Endothelial cell of umbilical vein (primary cell): ENCODE measurements around the gene PAPLN. TPM values are rescaled to one million over a fixed set of nuclear protein-coding genes. Genes with fewer than 3 reads are reported as not detected.

ENCODE experiments used
- BruUV-seq: library from RNA; stranded (reverse); fragments of 400-500 nt; replicated peaks from 2 replicates; lab custom pipeline; 2021; lab: Mats Ljungman, UMichigan
- CTCF ChIA-PET: fragments of 300-600, 350-600 bp; sonication (Branson Sonifier 250); formaldehyde crosslinking; loops from one replicate; lab custom pipeline; 2021; ENCODE audit warnings: antibody characterized with exemption, inconsistent platforms; lab: Charles Lee
- POLR2A ChIA-PET: fragments of 300-600, 350-600 bp; sonication (Branson Sonifier 250); formaldehyde crosslinking; loops from one replicate; lab custom pipeline; 2021; ENCODE audit warnings: antibody characterized with exemption, inconsistent platforms; lab: Charles Lee
- DNase-seq: peaks from one replicate; pipeline ENCODE4 v3.0.0-alpha.2; 2011; ENCODE audit warnings: low read depth, low spot score
- FAIRE-seq: peaks from 2 replicates; lab custom pipeline; 2011; peaks lifted over from hg19 to GRCh38; lab: Jason Lieb, UNC
- H2AFZ ChIP-seq: 2 replicates; pipeline ENCODE4 v1.6.0; 2012; ENCODE audit warnings: low read depth, low read length, control low read depth, inconsistent platforms
- H3K27ac ChIP-seq: 2 replicates; pipeline ENCODE4 v1.5.1; 2011; ENCODE audit warnings: low read depth, mild to moderate bottlenecking, control low read depth, low read length, moderate library complexity; ENCODE audit not compliant: insufficient read depth
- H3K27me3 ChIP-seq, 2 experiments: 2 replicates each; pipeline versions ENCODE4 v1.6.0 to v1.6.1; 2011; ENCODE audit warnings: low read length in 2 of 2, mixed read lengths in 1 of 2; ENCODE audit not compliant: control insufficient read depth in 2 of 2, insufficient read depth in 2 of 2
- H3K36me3 ChIP-seq, 2 experiments: 2 replicates in 1 of 2; 3 replicates in 1 of 2; pipeline ENCODE4 v1.5.1; 2011; ENCODE audit warnings: low read length in 2 of 2, mild to moderate bottlenecking in 1 of 2, moderate library complexity in 1 of 2; ENCODE audit not compliant: control insufficient read depth in 2 of 2, insufficient read depth in 2 of 2; ENCODE audit errors: extremely low read depth in 1 of 2
- H3K4me1 ChIP-seq: 3 replicates; pipeline ENCODE4 v1.5.1; 2011; ENCODE audit warnings: mild to moderate bottlenecking, low read length; ENCODE audit not compliant: control insufficient read depth, insufficient read depth; ENCODE audit errors: extremely low read depth
- H3K4me2 ChIP-seq: 2 replicates; pipeline ENCODE4 v1.6.1; 2011; ENCODE audit warnings: low read length, control low read depth, mixed read lengths; ENCODE audit not compliant: insufficient read depth
- H3K4me3 ChIP-seq, 3 experiments: fragments of 200-600 bp in 1 of 3; sonication (generic), shearing (Covaris generic) in 1 of 3; replicated peaks in 1 of 3; 2 replicates each; pipeline ENCODE4 v1.5.1; 2011 to 2016; ENCODE audit warnings: control low read depth in 3 of 3, low read length in 3 of 3, mild to moderate bottlenecking in 2 of 3, inconsistent platforms in 1 of 3, low read depth in 1 of 3, moderate library complexity in 1 of 3; ENCODE audit not compliant: insufficient read depth in 1 of 3
- H3K79me2 ChIP-seq: 2 replicates; pipeline ENCODE4 v1.6.0; 2012; ENCODE audit warnings: low read length, inconsistent platforms; ENCODE audit not compliant: control insufficient read depth, insufficient read depth
- H3K9ac ChIP-seq: replicated peaks from 2 replicates; pipeline ENCODE3; 2011; ENCODE audit warnings: low read length, control low read depth; ENCODE audit not compliant: insufficient read depth; ENCODE audit errors: extremely low read depth
- H3K9me1 ChIP-seq: replicated peaks from 3 replicates; pipeline ENCODE4 v1.6.0; 2011; ENCODE audit warnings: mild to moderate bottlenecking, low read length; ENCODE audit not compliant: control insufficient read depth, insufficient read depth; ENCODE audit errors: extremely low read depth
- H3K9me3 ChIP-seq: replicated peaks from 2 replicates; pipeline ENCODE4 v1.5.1; 2012; ENCODE audit warnings: low read length, inconsistent platforms; ENCODE audit not compliant: control insufficient read depth, insufficient read depth
- H4K20me1 ChIP-seq: replicated peaks from 2 replicates; pipeline ENCODE3; 2011; ENCODE audit warnings: mild to moderate bottlenecking, low read length; ENCODE audit not compliant: control insufficient read depth, insufficient read depth; ENCODE audit errors: extremely low read depth
- EZH2 ChIP-seq: IDR thresholded peaks from 2 replicates; pipeline ENCODE4 v1.6.1; 2012; ENCODE audit warnings: borderline replicate concordance, low read depth, mild to moderate bottlenecking, moderate library complexity, low read length, inconsistent platforms; ENCODE audit not compliant: severe bottlenecking
- GATA2 ChIP-seq: IDR thresholded peaks from 2 replicates; pipeline ENCODE4 v1.7.0; 2011; ENCODE audit warnings: low read depth, mild to moderate bottlenecking, moderate library complexity, mixed read lengths, low read length; ENCODE audit not compliant: insufficient read length, insufficient read depth
- JUN ChIP-seq: IDR thresholded peaks from 2 replicates; pipeline ENCODE4 v1.6.1; 2011; ENCODE audit warnings: borderline replicate concordance, low read depth; ENCODE audit not compliant: insufficient read length, insufficient read depth
- POLR2A ChIP-seq: IDR thresholded peaks from 2 replicates; pipeline ENCODE4 v1.6.1; 2012; ENCODE audit warnings: low read depth, mild to moderate bottlenecking, control low read depth, low read length
- POLR2AphosphoS5 ChIP-seq: IDR thresholded peaks from 2 replicates; pipeline ENCODE4 v1.6.1; 2012; ENCODE audit warnings: low read depth, mild to moderate bottlenecking, control low read depth, low read length, moderate library complexity; ENCODE audit not compliant: insufficient read depth
- dilution Hi-C: fragments of 300-500 bp; cut with MboI; formaldehyde crosslinking; loops from one replicate; pipeline ENCODE4 v1.15.0; 2019; ENCODE audit warnings: low sequenced_read_pairs; ENCODE audit not compliant: extremely low pct_ligation_motif_present
- intact Hi-C: fragments of 100-400 bp; cut with micrococcal nuclease; formaldehyde crosslinking; loops from one replicate; pipeline ENCODE4 v1.10.0; 2022
- polyA plus RNA-seq, 4 experiments: library from polyadenylated mRNA; depleted of rRNA in 3 of 4; stranded (reverse) in 3 of 4; unstranded in 1 of 4; fragments of >200 nt; gene quantifications; 2 replicates each; pipeline versions ENCODE4 v1.2.1 to v1.2.3, GENCODE V29; 2011 to 2012; ENCODE audit warnings: missing spikeins in 1 of 4
- total RNA-seq: library from RNA; stranded (reverse); gene quantifications from 2 replicates; pipeline ENCODE4 v1.2.3, GENCODE V29; 2021
- TF ChIP-seq, protein P1 (sequence below): IDR thresholded peaks from 2 replicates; pipeline ENCODE4 v1.6.1; 2011; ENCODE audit not compliant: insufficient read depth, insufficient read length
- TF ChIP-seq, protein P2 (sequence below), 2 donors: IDR thresholded peaks; 1 replicate in 1 of 2; 2 replicates in 1 of 2; pipeline ENCODE4 v1.5.1; 2011; ENCODE audit warnings: low read length in 2 of 2, mild to moderate bottlenecking in 2 of 2, moderate library complexity in 2 of 2, control low read depth in 1 of 2, inconsistent platforms in 1 of 2, low read depth in 1 of 2; ENCODE audit not compliant: insufficient read depth in 1 of 2; ENCODE audit errors: extremely low read depth in 1 of 2

The PAPLN gene
- total and polyA plus RNA-seq, 2 donors (not counting 3 experiments of a cell fraction or from before 2014, with no cell fraction given) = 5.5 to 6.4 TPM

DNA sequence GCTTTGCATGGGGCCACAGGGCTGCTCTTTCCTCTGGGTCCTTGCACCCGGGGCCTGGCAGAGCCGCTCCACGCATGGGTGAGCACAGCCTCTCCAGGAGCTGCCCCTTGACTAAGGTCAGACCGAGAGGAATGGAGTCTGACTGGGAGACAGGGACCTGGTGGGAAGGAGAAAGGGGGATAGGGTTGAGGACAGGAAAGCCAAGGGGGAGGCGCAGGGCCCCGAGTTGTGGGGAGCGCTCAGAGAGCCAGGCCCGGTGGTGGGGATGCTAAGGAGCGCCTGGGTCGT is 16.0 kb downstream of the PAPLN start:
- Histone ChIP-seq H3K4me3 (no peak overlapping the region), H3K27ac (no peak overlapping the region), H3K79me2 (no peaks in the 10 kb centered on the region), H3K9me3 (no peaks in the 10 kb centered on the region), H3K4me1 (no peaks in the 10 kb centered on the region), H3K9me1 (no peaks in the 10 kb centered on the region), H3K27me3 (no peaks in the 10 kb centered on the region), H3K9ac (no peak overlapping the region), H3K36me3 (no peaks in the 10 kb centered on the region), H3K4me2 (no peak overlapping the region), H2AFZ (no peak overlapping the region), H4K20me1 (no peaks in the 10 kb centered on the region)
- intact Hi-C loops (no loop called here), dilution Hi-C loops (no loop called here)
- CTCF ChIA-PET = no interaction called here
- FAIRE-seq (no peak), DNase-seq (no peak)
- POLR2A ChIA-PET = no interaction called here
- TF ChIP-seq POLR2AphosphoS5 = no peak
- TF ChIP-seq, protein P1, sequence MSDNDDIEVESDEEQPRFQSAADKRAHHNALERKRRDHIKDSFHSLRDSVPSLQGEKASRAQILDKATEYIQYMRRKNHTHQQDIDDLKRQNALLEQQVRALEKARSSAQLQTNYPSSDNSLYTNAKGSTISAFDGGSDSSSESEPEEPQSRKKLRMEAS = no peak
- TF ChIP-seq, protein P2, sequence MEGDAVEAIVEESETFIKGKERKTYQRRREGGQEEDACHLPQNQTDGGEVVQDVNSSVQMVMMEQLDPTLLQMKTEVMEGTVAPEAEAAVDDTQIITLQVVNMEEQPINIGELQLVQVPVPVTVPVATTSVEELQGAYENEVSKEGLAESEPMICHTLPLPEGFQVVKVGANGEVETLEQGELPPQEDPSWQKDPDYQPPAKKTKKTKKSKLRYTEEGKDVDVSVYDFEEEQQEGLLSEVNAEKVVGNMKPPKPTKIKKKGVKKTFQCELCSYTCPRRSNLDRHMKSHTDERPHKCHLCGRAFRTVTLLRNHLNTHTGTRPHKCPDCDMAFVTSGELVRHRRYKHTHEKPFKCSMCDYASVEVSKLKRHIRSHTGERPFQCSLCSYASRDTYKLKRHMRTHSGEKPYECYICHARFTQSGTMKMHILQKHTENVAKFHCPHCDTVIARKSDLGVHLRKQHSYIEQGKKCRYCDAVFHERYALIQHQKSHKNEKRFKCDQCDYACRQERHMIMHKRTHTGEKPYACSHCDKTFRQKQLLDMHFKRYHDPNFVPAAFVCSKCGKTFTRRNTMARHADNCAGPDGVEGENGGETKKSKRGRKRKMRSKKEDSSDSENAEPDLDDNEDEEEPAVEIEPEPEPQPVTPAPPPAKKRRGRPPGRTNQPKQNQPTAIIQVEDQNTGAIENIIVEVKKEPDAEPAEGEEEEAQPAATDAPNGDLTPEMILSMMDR (IDR thresholded peaks at IDR 0.05; ENCODE audit: extremely low read depth in 1 of 2, insufficient read depth in 1 of 2, low read depth in 1 of 2, low read length in 2 of 2) = no peak
- BruUV-seq = no TSS peak

DNA sequence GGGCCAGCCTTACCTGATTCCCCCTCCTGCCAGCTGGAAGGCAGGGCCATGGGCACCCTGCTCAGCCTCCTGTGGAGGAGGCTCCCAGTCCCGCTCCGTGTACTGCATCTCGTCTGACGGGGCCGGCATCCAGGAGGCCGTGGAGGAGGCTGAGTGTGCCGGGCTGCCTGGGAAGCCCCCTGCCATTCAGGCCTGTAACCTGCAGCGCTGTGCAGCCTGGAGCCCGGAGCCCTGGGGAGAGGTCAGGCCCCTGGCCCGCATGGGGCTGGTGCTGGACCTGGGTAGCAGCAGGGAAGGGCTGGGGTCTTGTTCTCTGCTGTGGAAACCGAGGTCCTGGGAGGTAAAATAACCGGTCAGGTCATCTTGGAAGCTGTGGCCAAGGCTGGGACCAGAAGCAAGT is 16.4 kb downstream of the PAPLN start:
- no peak overlapping the region for H3K4me2 ChIP-seq
- no peaks in the 10 kb centered on the region for H4K20me1 ChIP-seq
- no peaks in the 10 kb centered on the region for H3K27me3 ChIP-seq
- H3K27ac ChIP-seq = no peak overlapping the region
- no peaks in the 10 kb centered on the region for H3K36me3 ChIP-seq
- dilution Hi-C loops = no loop called here
- TF ChIP-seq POLR2AphosphoS5 = no peak
- no peak for TF ChIP-seq EZH2
- no peak for TF ChIP-seq JUN
- TF ChIP-seq GATA2 = no peak
- TF ChIP-seq, protein P2 (IDR thresholded peaks at IDR 0.05; ENCODE audit: extremely low read depth in 1 of 2, insufficient read depth in 1 of 2, low read depth in 1 of 2, low read length in 2 of 2) = no peak
- no peak for TF ChIP-seq POLR2A
- DNase-seq (no peak), FAIRE-seq (no peak)
- H3K9me3 ChIP-seq = no peaks in the 10 kb centered on the region
- BruUV-seq = no TSS peak
- intact Hi-C loops = no loop called here
- CTCF ChIA-PET = no interaction called here
- POLR2A ChIA-PET = no interaction called here
- H3K79me2 ChIP-seq = no peaks in the 10 kb centered on the region
- H3K4me1 ChIP-seq = no peaks in the 10 kb centered on the region
- H3K9me1 ChIP-seq = no peaks in the 10 kb centered on the region
- no peak overlapping the region for H3K4me3 ChIP-seq
- H3K9ac ChIP-seq = no peak overlapping the region
- no peak overlapping the region for H2AFZ ChIP-seq
